HCT116 (cell line): ENCODE measurements around the gene XRN2.

Source experiments
- POLR2A ChIP-seq: IDR thresholded peaks from 2 replicates; pipeline ENCODE4 v1.7.0; 2011; ENCODE audit warnings: borderline replicate concordance; ENCODE audit not compliant: insufficient read depth, insufficient read length; ENCODE audit errors: extremely low read depth
- YY1 ChIP-seq: IDR thresholded peaks from 2 replicates; pipeline ENCODE4 v1.6.1; 2011; ENCODE audit warnings: low read length, low read depth, moderate library complexity, mild to moderate bottlenecking; ENCODE audit not compliant: insufficient replicate concordance; ENCODE audit errors: extremely low read depth
- TF ChIP-seq, protein P1 (sequence below), 3 experiments: fragments of 200-600 bp in 1 of 3; sonication (generic) in 1 of 3; IDR thresholded peaks in 2 of 3; conservative IDR thresholded peaks in 1 of 3; 2 replicates each; pipeline ENCODE4 v1.5.1; 2012 to 2017; ENCODE audit warnings: low read depth in 2 of 3, low read length in 2 of 3, antibody characterized with exemption in 1 of 3, borderline replicate concordance in 1 of 3, control low read depth in 1 of 3, mild to moderate bottlenecking in 1 of 3, mixed read lengths in 1 of 3, mixed run types in 1 of 3, moderate library complexity in 1 of 3; ENCODE audit not compliant: insufficient read depth in 1 of 3

GRCh38 chr20:21358737-21359136, 55.6 kb downstream of the XRN2 start:
- TF ChIP-seq, protein P1, sequence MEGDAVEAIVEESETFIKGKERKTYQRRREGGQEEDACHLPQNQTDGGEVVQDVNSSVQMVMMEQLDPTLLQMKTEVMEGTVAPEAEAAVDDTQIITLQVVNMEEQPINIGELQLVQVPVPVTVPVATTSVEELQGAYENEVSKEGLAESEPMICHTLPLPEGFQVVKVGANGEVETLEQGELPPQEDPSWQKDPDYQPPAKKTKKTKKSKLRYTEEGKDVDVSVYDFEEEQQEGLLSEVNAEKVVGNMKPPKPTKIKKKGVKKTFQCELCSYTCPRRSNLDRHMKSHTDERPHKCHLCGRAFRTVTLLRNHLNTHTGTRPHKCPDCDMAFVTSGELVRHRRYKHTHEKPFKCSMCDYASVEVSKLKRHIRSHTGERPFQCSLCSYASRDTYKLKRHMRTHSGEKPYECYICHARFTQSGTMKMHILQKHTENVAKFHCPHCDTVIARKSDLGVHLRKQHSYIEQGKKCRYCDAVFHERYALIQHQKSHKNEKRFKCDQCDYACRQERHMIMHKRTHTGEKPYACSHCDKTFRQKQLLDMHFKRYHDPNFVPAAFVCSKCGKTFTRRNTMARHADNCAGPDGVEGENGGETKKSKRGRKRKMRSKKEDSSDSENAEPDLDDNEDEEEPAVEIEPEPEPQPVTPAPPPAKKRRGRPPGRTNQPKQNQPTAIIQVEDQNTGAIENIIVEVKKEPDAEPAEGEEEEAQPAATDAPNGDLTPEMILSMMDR (IDR thresholded peaks at IDR 0.05 in 2 of 3, conservative IDR thresholded peaks at IDR 0.05 in 1 of 3; ENCODE audit: borderline replicate concordance in 1 of 3, insufficient read depth in 1 of 3, low read depth in 2 of 3, low read length in 2 of 3) = no peak
- TF ChIP-seq YY1 (no peak), POLR2A (no peak)
